Kidney glomerular epithelial cell (primary cell): ENCODE measurements around the gene MS4A6A.
"Not testable (repeated sequence)": the region's sequence is repeated elsewhere in the genome, so short reads cannot be mapped to it uniquely, and the experiment has no call there.

Experiments used
- DNase-seq: peaks from one replicate; lab custom pipeline; 2025; lab: John Stamatoyannopoulos, UW

The MS4A6A gene, protein sequence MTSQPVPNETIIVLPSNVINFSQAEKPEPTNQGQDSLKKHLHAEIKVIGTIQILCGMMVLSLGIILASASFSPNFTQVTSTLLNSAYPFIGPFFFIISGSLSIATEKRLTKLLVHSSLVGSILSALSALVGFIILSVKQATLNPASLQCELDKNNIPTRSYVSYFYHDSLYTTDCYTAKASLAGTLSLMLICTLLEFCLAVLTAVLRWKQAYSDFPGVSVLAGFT

DNA sequence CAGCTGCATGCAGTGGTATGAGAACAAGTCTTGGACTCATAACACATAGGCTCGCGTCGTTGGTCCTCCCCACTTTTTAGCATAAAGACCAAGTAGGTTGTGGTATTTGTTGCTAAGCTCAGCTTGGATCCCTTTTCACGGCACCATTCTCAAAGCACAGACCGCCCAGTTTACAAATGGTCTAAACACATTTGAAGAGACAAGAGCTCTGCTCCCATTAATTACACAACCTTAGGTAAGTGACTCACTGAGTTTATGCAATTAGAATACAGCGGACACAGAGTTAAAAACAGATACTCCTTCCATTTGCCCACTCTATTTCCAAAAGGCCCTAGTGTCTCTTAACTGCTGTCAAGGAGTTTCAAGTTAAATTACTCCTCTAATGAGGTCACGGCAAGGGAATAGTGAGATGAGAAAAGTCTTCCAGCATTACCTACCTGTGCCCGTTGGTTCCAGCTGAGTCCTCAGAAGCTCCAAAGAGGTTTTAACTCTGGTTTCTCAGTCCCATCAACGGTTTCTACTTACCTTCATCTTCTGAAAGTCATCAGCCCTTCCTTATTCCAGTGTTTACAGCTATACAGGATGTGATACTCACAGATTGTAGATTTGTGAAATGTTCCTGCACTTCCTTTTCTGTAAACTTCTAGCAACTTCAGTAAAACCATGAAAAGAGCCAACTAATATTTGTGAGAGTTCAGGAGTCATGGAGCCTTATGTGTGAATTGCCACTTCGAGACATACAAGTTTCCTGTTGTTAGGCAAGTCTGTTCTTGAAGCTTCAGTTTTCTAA, at the start of gene MS4A6A:
Gene MS4A6A (minus strand): TSS at position 543 of the 790 bp plus-strand sequence. CDS start 1,356 bp downstream, outside the sequence.
- no peak for DNase-seq

DNA sequence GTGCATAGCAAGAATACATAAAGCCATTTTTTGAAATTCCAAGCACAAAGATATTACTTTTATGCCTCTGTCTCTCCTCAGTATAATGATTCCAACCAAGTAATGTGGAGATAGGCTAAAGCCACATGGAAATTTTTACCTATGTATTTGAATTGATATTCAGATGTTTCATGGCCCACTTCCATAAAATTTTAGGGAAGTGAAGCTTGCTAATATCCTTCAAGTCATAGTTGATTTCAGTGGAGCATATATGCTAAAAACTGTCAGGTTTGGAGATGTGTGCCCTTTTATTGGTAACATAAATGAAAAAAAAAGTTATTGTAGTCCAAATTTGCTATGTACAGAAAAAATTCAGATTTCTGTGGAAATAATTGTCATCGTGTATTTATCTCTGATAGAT, 47.8 kb upstream of the MS4A6A start:
- DNase-seq, result no peak

DNA sequence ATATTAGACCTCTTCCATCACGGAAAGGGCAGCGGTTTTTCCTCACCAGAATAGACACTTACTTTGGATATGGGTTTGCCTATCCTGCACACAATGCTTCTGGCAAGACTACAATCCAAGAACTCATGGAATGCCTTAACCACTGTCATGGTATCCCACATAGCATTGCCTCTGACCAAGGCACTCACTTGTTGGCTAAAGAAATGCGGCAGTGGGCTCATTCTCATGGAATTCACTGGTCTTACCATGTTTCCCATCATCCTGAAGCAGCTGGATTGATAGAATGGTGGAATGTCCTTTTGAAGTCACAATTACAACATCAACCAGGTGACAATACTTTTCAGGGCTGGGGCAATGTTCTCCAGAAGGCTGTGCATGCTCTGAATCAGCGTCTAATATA, 39.3 kb upstream of the MS4A6A start:
- DNase-seq, result no peak

DNA sequence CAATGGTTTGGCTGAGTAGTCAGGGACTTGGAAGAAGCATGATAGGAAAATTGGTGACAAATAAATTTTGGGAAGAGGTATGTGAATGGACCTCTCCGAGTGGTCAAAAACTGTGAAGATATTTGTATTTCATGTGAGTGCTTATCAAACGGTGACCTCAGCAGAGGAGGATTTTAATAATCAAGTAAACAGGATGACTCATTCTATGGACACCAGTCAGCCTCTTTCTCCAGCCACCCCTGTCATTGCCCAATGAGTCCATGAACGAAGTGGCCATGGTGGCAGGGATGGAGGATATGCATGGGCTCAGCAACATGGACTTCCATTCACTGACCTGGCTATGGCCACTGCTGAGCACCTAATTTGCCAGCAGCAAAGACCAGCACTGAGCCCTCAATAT, 38.8 kb upstream of the MS4A6A start:
- DNase-seq, result no peak

GRCh38 chr11:60221181-60221580, 38.3 kb upstream of the MS4A6A start:
- DNase-seq, result no peak

DNA sequence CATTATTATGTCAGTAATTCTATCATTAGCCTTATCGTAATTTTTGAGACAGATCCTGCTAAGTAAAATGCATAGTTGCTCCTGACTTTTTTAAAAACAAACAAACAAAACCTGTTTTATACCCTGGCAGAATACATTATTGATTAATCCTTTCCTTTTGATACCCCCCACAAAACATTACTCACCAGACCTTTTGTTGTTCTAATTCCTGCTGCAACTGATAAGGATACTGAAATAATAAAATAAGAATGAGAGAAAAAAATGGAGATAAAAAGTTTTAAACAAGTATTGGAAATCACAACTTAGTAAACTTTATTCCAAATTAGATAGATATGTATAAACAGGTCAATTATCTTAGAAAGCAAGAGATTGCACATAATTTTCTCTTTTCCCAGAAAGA, 31.5 kb upstream of the MS4A6A start:
- no peak for DNase-seq

GRCh38 chr11:60211206-60211605, 28.3 kb upstream of the MS4A6A start:
- no peak for DNase-seq

- DNase-seq, result no peak
These were observed 27.1 kb upstream of the MS4A6A start for GRCh38 chr11:60209977-60210376.

- DNase-seq, result no peak
These were observed 26.1 kb upstream of the MS4A6A start for GRCh38 chr11:60208951-60209350.

- no peak for DNase-seq
These were observed 25.4 kb upstream of the MS4A6A start for GRCh38 chr11:60208146-60208895.

- DNase-seq, result no peak
These were observed 23.7 kb upstream of the MS4A6A start for GRCh38 chr11:60206616-60207015.

DNA sequence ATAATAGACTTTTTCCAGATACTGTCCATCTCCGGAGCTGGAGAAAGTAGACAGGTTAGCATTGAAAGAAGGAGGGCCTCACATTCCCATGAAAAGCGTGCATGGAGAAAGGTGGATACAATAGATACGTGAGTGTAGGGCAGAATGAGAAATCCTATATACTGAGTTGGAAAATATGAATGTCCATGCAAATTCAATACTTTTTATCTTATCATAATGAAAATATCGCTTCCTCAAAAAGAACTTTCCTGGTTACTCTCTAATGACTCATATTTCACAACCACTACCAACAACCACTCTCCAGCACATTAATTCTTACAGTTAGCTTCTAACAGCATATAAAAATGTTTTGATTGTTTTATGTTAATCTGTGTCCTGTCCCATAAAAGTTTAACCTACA, 22.0 kb upstream of the MS4A6A start:
- DNase-seq, result no peak

DNA sequence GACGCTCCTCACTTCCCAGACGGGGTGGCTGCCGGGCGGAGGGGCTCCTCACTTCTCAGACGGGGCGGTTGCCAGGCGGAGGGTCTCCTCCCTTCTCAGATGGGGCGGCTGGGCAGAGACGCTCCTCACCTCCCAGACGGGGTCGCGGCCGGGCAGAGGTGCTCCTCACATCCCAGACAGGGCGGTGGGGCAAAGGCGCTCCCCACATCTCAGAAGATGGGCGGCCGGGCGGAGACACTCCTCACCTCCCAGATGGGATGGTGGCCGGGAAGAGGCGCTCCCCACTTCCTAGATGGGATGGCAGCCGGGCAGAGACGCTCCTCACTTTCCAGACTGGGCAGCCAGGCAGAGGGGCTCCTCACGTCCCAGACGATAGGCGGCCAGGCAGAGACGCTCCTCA, 18.5 kb upstream of the MS4A6A start:
- DNase-seq, result not testable (repeated sequence)

- DNase-seq, result no peak
These were observed 14.6 kb upstream of the MS4A6A start for GRCh38 chr11:60197442-60197841.

DNA sequence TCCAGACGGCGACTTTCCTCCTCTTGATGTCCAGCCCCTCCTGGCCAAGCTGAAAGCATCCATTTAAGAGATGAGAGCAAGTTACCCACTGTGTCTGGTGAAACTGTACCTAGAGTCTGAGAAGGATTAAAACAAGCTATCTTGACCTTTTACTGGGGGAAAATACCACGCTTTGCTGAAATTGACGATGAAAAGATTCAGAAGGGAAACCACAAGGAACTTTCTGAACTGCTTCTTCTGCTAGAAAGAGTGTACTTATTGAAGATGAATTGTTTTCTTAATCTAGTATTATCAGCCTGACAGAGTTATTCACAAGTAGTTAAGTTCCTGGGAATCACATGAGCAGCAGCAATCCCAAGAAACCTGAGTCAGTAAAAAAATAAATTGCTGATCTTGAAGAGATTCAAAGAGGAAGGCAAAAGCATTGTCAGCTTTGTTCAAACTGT, 13.1 kb upstream of the MS4A6A start:
- no peak for DNase-seq

DNA sequence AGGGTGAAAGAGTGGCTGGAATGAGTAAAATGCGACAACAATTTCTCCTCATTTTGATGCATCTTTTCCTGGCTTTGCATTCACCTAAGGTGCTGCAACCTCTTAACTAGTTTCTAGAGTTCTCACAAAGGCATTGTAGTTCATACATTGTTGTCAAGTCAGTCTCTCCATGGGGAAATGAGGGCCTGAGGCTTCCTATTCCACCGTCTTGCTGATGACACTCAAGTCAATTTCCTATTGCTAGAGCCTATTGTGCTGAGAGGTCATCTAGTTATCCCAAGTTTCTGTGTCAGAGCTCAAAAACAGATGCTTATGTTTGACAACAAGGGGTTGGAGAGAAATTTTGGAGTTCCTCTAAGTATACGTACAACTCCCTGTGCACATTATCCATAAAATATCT, 11.6 kb upstream of the MS4A6A start:
- no peak for DNase-seq

- peak; percentile 68 for DNase-seq
These were observed 11.0 kb upstream of the MS4A6A start for GRCh38 chr11:60193687-60194433.

GRCh38 chr11:60192564-60192963, 9.7 kb upstream of the MS4A6A start:
- DNase-seq, result not testable (repeated sequence)

- not testable (repeated sequence) for DNase-seq
These were observed 5.6 kb upstream of the MS4A6A start for GRCh38 chr11:60188481-60188880.

DNA sequence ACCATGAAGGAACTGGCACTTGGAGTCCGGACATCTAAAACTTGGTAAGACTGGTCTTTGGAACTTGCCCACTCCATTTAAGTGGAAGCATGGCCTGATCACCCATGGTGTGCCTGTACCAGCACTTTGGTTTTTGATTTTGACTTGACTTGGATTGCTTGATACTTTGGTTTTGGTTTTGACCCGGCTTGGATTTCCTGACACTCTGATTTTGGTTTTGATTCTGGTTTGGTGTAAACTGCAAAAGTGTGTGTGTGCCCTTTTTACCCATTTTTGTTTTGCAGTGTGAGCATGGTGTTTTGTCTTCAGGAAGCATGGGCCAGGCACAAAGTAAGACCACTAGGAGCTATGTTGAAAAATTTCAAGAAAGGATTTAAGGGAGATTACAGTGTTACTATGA, 3.2 kb upstream of the MS4A6A start:
- not testable (repeated sequence) for DNase-seq

DNA sequence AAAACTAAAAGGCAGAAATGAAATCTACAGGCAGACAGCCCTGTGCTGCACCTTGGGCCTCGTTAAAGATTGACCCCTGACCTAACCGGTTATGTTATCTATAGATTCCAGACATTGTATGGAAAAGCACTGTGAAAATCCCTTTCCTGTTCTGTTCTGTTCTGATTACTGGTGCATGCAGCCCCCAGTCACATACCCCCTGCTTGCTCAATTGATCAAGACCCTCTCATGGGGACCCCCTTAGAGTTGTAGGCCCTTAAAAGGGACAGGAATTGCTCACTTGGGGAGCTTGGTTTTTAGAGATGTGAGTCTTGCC, 2.6 kb upstream of the MS4A6A start:
- DNase-seq, result not testable (repeated sequence)

- no peak for DNase-seq
These were observed 2.1 kb upstream of the MS4A6A start for GRCh38 chr11:60184824-60185511.
